HEK293T (cell line): ENCODE results near the gene TRIM58.

ENCODE experiments used
- CTCF ChIA-PET: fragments of 350-600 bp; formaldehyde crosslinking; extraction: SDS; loops from one replicate; lab custom pipeline; 2021; ENCODE audit warnings: antibody characterized with exemption, inconsistent platforms; lab: Yijun Ruan, JAX
- POLR2A ChIA-PET: fragments of 350-600 bp; formaldehyde crosslinking; extraction: SDS; loops from one replicate; lab custom pipeline; 2020; ENCODE audit warnings: antibody characterized with exemption, inconsistent platforms; lab: Yijun Ruan, JAX
- DNase-seq: peaks from one replicate; pipeline ENCODE4 v3.0.0; 2012; ENCODE audit warnings: mixed read lengths; ENCODE audit errors: extremely low spot score
- ARNT ChIP-seq: fragments of 450-650 bp; IDR thresholded peaks from 2 replicates; pipeline ENCODE4 v1.6.1; 2017; ENCODE audit warnings: mild to moderate bottlenecking
- BHLHE40 ChIP-seq: fragments of 450-650 bp; IDR thresholded peaks from 2 replicates; pipeline ENCODE4 v1.6.1; 2016; ENCODE audit warnings: mild to moderate bottlenecking, moderate library complexity, borderline replicate concordance
- CTBP1 ChIP-seq: fragments of 450-650 bp; IDR thresholded peaks from 2 replicates; pipeline ENCODE4 v1.6.1; 2016; ENCODE audit warnings: borderline replicate concordance
- ELF4 ChIP-seq: fragments of 450-650 bp; IDR thresholded peaks from 2 replicates; pipeline ENCODE4 v1.6.1; 2017; ENCODE audit warnings: antibody characterized with exemption
- FOXA1 ChIP-seq: fragments of 450-650 bp; IDR thresholded peaks from 2 replicates; pipeline ENCODE4 v1.6.1; 2016; ENCODE audit warnings: mild to moderate bottlenecking
- FOXK2 ChIP-seq: fragments of 450-650 bp; IDR thresholded peaks from 2 replicates; pipeline ENCODE4 v1.6.1; 2016; ENCODE audit warnings: mild to moderate bottlenecking
- FOXM1 ChIP-seq: fragments of 450-650 bp; IDR thresholded peaks from 2 replicates; pipeline ENCODE4 v1.6.1; 2017; ENCODE audit warnings: mild to moderate bottlenecking, borderline replicate concordance
- HDGF ChIP-seq: fragments of 450-650 bp; IDR thresholded peaks from 2 replicates; pipeline ENCODE4 v1.6.1; 2017; ENCODE audit warnings: antibody characterized with exemption, borderline replicate concordance
- L3MBTL2 ChIP-seq: fragments of 450-650 bp; conservative IDR thresholded peaks from 2 replicates; pipeline ENCODE4 v1.6.1; 2016; ENCODE audit warnings: mild to moderate bottlenecking
- LEF1 ChIP-seq: fragments of 450-650 bp; IDR thresholded peaks from 2 replicates; pipeline ENCODE4 v1.6.1; 2017; ENCODE audit warnings: mild to moderate bottlenecking, borderline replicate concordance
- NFRKB ChIP-seq: fragments of 450-650 bp; IDR thresholded peaks from 2 replicates; pipeline ENCODE4 v1.6.1; 2016; ENCODE audit warnings: mild to moderate bottlenecking, moderate library complexity
- SP1 ChIP-seq: fragments of 450-650 bp; IDR thresholded peaks from 2 replicates; pipeline ENCODE4 v1.6.1; 2017
- SUZ12 ChIP-seq: fragments of 450-650 bp; IDR thresholded peaks from 2 replicates; pipeline ENCODE4 v1.6.1; 2016; ENCODE audit warnings: mild to moderate bottlenecking
- TARDBP ChIP-seq: fragments of 450-650 bp; IDR thresholded peaks from 2 replicates; pipeline ENCODE4 v1.6.1; 2016
- ZNF384 ChIP-seq: fragments of 450-650 bp; IDR thresholded peaks from 2 replicates; pipeline ENCODE4 v1.6.1; 2016
- TF ChIP-seq, protein P1 (sequence below): fragments of 450-650 bp; IDR thresholded peaks from 2 replicates; pipeline ENCODE4 v1.6.1; 2016

TRIM58 gene

DNA sequence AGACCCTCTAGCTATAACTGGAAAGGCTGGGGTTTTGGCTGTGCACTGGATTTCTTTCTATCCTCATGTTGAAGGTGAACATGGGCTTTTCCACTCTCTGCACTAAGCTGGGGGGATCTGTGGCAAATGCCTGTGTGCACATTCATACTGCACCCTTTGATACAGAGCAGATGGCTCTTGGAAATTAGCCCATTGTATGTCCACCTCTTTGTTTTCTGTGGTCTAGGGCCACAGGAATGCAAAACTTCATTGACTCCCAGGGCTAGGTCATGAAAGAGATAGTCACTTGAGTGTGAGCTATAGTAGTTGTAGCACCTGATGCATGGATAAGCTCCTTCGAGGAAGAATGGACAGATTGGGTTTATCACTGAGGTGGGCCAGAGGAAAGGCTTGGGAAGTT lies 27.3 kb upstream of the TRIM58 start:
- ChIA-PET CTCF (no interaction called here), POLR2A (no interaction called here)
- DNase-seq = no peak
- TF ChIP-seq LEF1 (no peak), NFRKB (no peak), FOXM1 (no peak)

DNA sequence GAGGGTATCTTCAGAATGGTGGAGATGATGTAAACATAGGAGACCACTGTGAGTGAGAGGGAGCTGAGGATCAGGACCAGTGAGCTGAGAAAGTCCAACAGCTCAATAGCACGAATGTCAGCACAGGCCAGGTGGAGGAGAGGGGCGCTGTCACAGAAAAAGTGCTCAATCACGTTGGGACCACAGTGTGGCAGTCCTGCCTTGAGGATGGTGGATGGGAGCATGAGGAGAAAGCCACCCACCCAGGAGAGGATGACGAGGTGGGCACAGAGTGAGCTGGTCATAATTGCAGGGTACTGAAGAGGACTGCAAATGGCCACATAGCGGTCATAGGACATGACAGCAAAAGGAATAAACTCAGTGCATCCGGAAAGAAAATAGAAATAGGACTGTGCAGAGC lies 23.4 kb upstream of the TRIM58 start:
- DNase-seq = no peak
- POLR2A ChIA-PET = no interaction called here
- TF ChIP-seq ZNF384 (no peak), FOXK2 (no peak), HDGF (no peak), SP1 (no peak), FOXM1 (no peak), TARDBP (no peak), LEF1 (no peak), CTBP1 (no peak), NFRKB (no peak), ELF4 (no peak), ARNT (no peak), L3MBTL2 (no peak)
- TF ChIP-seq, protein P1, sequence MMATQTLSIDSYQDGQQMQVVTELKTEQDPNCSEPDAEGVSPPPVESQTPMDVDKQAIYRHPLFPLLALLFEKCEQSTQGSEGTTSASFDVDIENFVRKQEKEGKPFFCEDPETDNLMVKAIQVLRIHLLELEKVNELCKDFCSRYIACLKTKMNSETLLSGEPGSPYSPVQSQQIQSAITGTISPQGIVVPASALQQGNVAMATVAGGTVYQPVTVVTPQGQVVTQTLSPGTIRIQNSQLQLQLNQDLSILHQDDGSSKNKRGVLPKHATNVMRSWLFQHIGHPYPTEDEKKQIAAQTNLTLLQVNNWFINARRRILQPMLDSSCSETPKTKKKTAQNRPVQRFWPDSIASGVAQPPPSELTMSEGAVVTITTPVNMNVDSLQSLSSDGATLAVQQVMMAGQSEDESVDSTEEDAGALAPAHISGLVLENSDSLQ = no peak
- CTCF ChIA-PET = no interaction called here

DNA sequence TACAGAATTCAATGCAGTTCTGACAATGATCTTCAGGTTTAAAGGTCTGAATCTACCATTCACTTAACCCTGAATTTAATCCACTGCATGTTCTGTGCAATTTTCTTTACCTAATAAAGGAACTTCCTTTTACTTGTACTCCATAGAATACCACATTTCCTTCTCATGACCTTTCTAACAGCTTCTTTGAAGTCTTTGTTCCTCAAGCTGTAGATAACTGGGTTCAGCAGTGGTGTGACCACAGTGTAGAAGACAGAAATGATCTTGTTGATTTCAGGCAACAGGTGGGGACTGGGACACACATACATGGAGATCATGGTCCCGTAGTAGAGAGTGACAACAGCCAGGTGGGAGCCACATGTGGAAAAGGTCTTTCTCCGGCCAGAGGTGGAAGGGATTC lies 16.2 kb upstream of the TRIM58 start:
- TF ChIP-seq FOXA1 (no peak), BHLHE40 (no peak), CTBP1 (no peak), NFRKB (no peak), SUZ12 (no peak), LEF1 (no peak), SP1 (no peak)
- TF ChIP-seq, protein P1 = no peak
- POLR2A ChIA-PET = no interaction called here
- CTCF ChIA-PET = no interaction called here
- DNase-seq = no peak

DNA sequence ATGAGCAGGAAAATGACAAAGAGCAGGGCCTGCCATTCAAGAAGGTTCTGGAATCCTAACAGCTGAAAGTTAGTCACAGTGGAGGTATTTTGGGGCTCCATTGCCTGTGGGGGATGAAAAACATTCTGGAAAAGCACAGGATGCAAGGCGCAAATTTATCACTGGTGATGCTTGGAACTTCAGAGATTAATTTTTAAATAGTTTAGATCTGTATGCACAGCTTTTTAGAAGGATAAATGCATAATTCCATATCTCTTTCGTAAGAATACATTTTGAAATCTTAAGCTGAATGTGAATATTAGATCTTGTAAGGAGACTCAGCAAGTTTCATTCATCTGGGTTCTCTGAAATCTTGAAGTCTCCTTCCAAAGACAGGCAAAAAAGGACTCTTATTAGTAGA lies 15.2 kb upstream of the TRIM58 start, which contains the start of gene OR11L1:
Gene OR11L1 (minus strand): TSS at position 101 of the 400 bp plus-strand sequence. CDS start 0 bp downstream, at position 101.
- POLR2A ChIA-PET = no interaction called here
- CTCF ChIA-PET = no interaction called here
- TF ChIP-seq FOXM1 (no peak), SUZ12 (no peak), NFRKB (no peak), HDGF (no peak), BHLHE40 (no peak), ELF4 (no peak), FOXA1 (no peak), CTBP1 (no peak), TARDBP (no peak), FOXK2 (no peak), ZNF384 (no peak), SP1 (no peak), L3MBTL2 (no peak), LEF1 (no peak), ARNT (no peak)
- TF ChIP-seq, protein P1 = no peak
- no peak for DNase-seq

DNA sequence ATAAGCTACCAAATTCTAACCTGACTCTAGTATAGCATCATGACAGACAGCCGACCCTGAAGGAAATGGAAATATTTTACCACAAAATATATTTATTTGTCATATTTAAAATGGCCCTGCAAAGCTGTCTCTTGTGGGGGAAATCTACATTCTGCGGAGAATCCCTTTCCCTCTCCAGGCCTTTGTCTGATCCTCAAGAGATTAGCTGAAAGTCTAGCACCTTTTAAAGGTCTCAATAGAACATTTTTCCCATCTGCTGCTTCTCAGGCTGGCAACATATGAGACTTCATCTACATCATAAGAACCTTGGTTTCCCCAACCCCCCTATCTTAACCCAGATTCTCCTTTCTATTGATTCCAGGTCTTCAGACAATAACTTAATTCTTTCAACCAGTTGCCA lies 13.6 kb upstream of the TRIM58 start:
- ChIA-PET CTCF (no interaction called here), POLR2A (no interaction called here)
- TF ChIP-seq L3MBTL2 (no peak), TARDBP (no peak), HDGF (no peak), LEF1 (no peak), ARNT (no peak), FOXK2 (no peak), SUZ12 (no peak), FOXM1 (no peak)
- TF ChIP-seq, protein P1 = no peak
- DNase-seq = no peak

DNA sequence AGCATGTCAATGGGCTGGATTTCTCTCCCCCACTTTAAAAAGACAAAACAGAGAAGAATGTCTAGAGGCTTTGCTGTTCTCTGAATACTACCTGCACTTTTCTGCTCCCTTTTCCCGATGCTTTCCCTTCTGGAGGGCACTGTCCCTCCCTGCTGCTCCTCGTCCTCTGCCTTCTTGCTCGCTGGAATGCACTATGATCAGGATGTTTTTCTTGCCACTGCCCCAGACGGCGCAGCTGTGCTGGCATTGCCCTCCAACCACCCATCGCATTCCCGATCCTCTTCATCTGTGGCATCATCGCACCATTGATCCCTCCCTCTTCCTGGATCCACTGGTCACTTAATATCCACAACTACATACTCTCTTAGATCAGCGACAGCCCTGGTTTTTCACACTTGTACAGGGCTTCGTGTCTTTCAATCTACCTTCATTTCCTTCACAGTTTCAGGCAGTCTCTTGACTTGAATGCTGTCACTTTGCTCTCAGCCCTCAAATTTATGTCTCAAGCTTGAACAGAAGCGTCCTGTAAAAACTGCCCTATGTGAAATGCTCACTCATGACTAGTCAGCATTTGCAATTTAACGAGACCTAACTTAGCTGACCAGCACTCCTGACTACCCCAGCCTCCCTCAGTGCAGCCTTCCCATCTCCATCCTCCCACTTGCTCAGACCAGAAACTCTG lies 11.8 kb upstream of the TRIM58 start:
- ChIA-PET CTCF (no interaction called here), POLR2A (no interaction called here)
- no peak for DNase-seq
- no peak for TF ChIP-seq LEF1
- TF ChIP-seq FOXM1 = no peak
- no peak for TF ChIP-seq SP1
- TF ChIP-seq SUZ12 = no peak
- TF ChIP-seq TARDBP = no peak
- no peak for TF ChIP-seq NFRKB
- TF ChIP-seq L3MBTL2 = no peak
- TF ChIP-seq HDGF = no peak
- TF ChIP-seq, protein P1 = no peak
- TF ChIP-seq ARNT = no peak
- TF ChIP-seq ELF4 = no peak
- TF ChIP-seq FOXK2 = no peak
- TF ChIP-seq CTBP1 = no peak
- TF ChIP-seq BHLHE40 = no peak
- TF ChIP-seq FOXA1 = no peak
